ENCODE data around the gene DAP3. TPM values are rescaled to one million over a fixed set of nuclear protein-coding genes. Genes with fewer than 3 reads are reported as not detected.

The DAP3 gene
- total and polyA plus RNA-seq, 11 donors: 79.0 to 170 (median 108) TPM

DNA sequence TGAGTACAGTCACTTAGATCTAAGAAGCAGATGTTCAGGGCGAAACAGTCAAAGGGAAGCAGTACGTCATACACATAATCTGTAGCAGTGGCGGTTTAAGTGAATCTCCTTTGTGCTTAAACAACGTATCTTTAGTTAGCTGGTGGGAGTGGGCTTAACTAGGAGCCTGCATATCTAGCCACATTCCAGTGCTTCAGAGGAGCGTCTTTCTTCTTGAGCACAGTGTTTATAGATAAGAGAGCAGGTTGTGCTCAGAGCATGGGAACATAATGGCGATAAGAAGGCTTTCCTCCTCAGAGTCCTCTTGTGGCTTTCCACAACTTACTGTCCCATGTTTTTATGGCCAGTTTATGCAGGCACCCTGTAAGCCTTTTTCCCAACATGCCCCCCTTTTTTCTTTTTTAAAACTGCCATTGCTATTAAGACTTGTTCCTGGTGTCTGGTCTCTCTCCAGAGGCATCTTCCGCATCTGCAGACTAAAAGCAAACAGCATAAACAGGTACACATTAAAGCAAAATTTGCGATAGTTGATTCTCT lies 3.2 kb downstream of the DAP3 start:
- Histone ChIP-seq H3K4me3 (no peak overlapping the region), H3K27me3 (no peaks in the 10 kb centered on the region), H3K4me1 (peaks cover 0 to 67% (median 27%) of the 10 kb centered on the region in 12 donors), H3K27ac (no peak overlapping the region), H3K36me3 (peaks cover 0 to 20% (median 9%) of the 10 kb centered on the region in 9 donors), H3K9me3 (no peaks in the 10 kb centered on the region)
- intact Hi-C loops (cut with DNase I): loop anchor here in 1 of 10 donors (5.0 kb wide), 1 partner anchor 35 kb away; no protein-coding TSS in a partner anchor
- 75 to 84% (median 78%) methylated on average over 8 of the region's 8 CpGs for WGBS, 4 donors
- no peak for TF ChIP-seq POLR2A (IDR thresholded peaks at IDR 0.05)
- no peak for TF ChIP-seq CTCF (IDR thresholded peaks at IDR 0.05)
- ATAC-seq: no peak
- no peak for DNase-seq

DNA sequence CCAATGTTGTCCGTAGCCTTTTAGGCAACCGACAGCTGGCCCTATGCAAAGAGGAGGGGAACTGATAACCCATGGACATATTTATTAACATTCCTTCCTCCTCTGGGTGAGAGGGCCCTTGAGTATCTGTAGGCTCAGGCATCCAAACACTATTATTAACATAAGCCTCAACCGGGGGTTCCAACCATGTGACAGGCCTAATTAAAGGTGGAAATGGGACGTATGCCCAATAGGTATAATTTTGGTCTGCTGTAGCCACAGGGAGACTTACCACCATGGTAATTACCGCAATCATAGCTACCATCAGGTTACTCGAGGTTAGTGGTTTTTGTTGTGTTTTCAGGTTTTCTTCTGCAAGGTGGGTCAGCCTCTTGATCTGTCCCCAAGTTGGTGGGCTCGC lies 5.3 kb downstream of the DAP3 start:
- H3K4me1 ChIP-seq: peaks cover 0 to 74% (median 27%) of the 10 kb centered on the region in 12 donors
- H3K27ac ChIP-seq: peak overlapping the region in 1 of 12 donors; percentile 18
- WGBS, 4 donors: 59 to 74% (median 64%) methylated on average over 7 of the region's 7 CpGs

GRCh38 chr1:155695072-155695471 lies 6.2 kb downstream of the DAP3 start:
- Histone ChIP-seq H3K4me1 (peaks cover 0 to 67% (median 21%) of the 10 kb centered on the region in 12 donors), H3K27me3 (no peaks in the 10 kb centered on the region), H3K36me3 (peaks cover 0 to 20% (median 9%) of the 10 kb centered on the region in 9 donors), H3K4me3 (no peak overlapping the region), H3K9me3 (peaks cover 0 to 8% (median 0%) of the 10 kb centered on the region in 12 donors), H3K27ac (peak overlapping the region in 1 of 12 donors; percentile 18)
- DNase-seq (no peak), ATAC-seq (peak in 1 of 4 donors; percentile 49)
- no peak for TF ChIP-seq POLR2A (IDR thresholded peaks at IDR 0.05)
- no peak for TF ChIP-seq CTCF (IDR thresholded peaks at IDR 0.05)
- intact Hi-C loops (cut with DNase I): no loop called here
- 7 to 19% (median 16%) methylated on average over 4 of the region's 4 CpGs for WGBS, 4 donors

More for the DNA sequence above, 5.3 kb downstream of the DAP3 start:
- Histone ChIP-seq H3K9me3 (peaks cover 0 to 8% (median 0%) of the 10 kb centered on the region in 12 donors), H3K36me3 (peaks cover 0 to 20% (median 9%) of the 10 kb centered on the region in 9 donors), H3K4me3 (no peak overlapping the region), H3K27me3 (no peaks in the 10 kb centered on the region)
- intact Hi-C loops (cut with DNase I): loop anchor here in 1 of 10 donors (5.0 kb wide), 1 partner anchor 33 kb away; no protein-coding TSS in a partner anchor
- TF ChIP-seq POLR2A (IDR thresholded peaks at IDR 0.05) (no peak), CTCF (IDR thresholded peaks at IDR 0.05) (no peak)
- DNase-seq (no peak), ATAC-seq (peak in 2 of 4 donors; percentile 23 to 28)

DNA sequence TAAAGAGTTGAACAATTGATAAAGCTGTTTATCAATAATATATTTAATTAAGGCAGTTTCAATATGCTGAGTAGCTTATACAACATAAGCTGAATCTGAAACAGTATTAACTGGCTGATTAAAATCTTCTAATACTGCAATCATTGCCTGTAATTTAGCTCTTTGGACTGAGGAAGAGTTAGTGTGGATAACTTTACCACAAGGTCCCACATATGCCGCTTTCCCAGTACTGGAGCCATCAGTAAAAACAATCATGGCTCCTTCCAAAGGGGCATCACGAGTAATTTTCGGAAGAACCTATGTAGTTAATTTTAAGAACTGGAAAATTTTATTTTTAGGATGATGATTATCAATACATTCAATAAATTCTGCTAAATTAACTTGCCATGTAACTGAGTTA lies 6.7 kb downstream of the DAP3 start:
- ATAC-seq: no peak
- TF ChIP-seq CTCF (IDR thresholded peaks at IDR 0.05): no peak
- TF ChIP-seq POLR2A (IDR thresholded peaks at IDR 0.05): no peak

More for the DNA sequence above, 6.7 kb downstream of the DAP3 start:
- Histone ChIP-seq H3K4me1 (peaks cover 0 to 61% (median 17%) of the 10 kb centered on the region in 12 donors), H3K9me3 (peaks cover 0 to 8% (median 0%) of the 10 kb centered on the region in 12 donors), H3K36me3 (peaks cover 0 to 20% (median 9%) of the 10 kb centered on the region in 9 donors), H3K4me3 (no peak overlapping the region), H3K27ac (no peak overlapping the region), H3K27me3 (no peaks in the 10 kb centered on the region)
- 87 to 95% (median 91%) methylated on average over 3 of the region's 3 CpGs for WGBS, 4 donors
- intact Hi-C loops (cut with DNase I): no loop called here
- no peak for DNase-seq
